HEK293 (cell line): Measurements from ENCODE around the gene SLC9A9.

ENCODE experiments used
- CTCF ChIA-PET: fragments of 350-600 bp; formaldehyde crosslinking; extraction: SDS; loops from one replicate; lab custom pipeline; 2021; ENCODE audit warnings: antibody characterized with exemption; lab: Yijun Ruan, JAX
- POLR2A ChIA-PET: fragments of 300-600 bp; formaldehyde crosslinking; extraction: SDS; loops from one replicate; lab custom pipeline; 2020; ENCODE audit warnings: antibody characterized with exemption, inconsistent platforms; lab: Yijun Ruan, JAX
- H3K27ac ChIP-seq: fragments of 200-500 bp; sonication (Bioruptor generic); 2 replicates; pipeline ENCODE4 v1.5.1; 2014; ENCODE audit warnings: low read depth, low read length, control low read depth, inconsistent platforms; ENCODE audit errors: extremely low read depth
- H3K36me3 ChIP-seq, 2 experiments: fragments of 200-500 bp in 1 of 2; sonication (Bioruptor generic) in 1 of 2; 1 replicate in 1 of 2; 2 replicates in 1 of 2; pipeline ENCODE4 v1.5.1; 2014 to 2017; ENCODE audit warnings: inconsistent platforms in 2 of 2, low read length in 2 of 2; ENCODE audit not compliant: control insufficient read depth in 2 of 2, insufficient read depth in 1 of 2
- H3K4me1 ChIP-seq: fragments of 200-500 bp; sonication (Bioruptor generic); 2 replicates; pipeline ENCODE4 v1.5.1; 2014; ENCODE audit warnings: mild to moderate bottlenecking, low read length, inconsistent platforms; ENCODE audit not compliant: control insufficient read depth, insufficient read depth
- H3K4me3 ChIP-seq: 2 replicates; pipeline ENCODE4 v1.5.1; 2011; ENCODE audit warnings: low read depth, mild to moderate bottlenecking, control low read depth, low read length, moderate library complexity
- H3K9me3 ChIP-seq: fragments of 200-500 bp; sonication (Bioruptor generic); 2 replicates; pipeline ENCODE4 v1.5.1; 2014; ENCODE audit warnings: low read depth, low read length, inconsistent platforms; ENCODE audit not compliant: control insufficient read depth, insufficient read depth
- PBX3 ChIP-seq: sonication (generic); formaldehyde crosslinking; IDR thresholded peaks from 2 replicates; pipeline ENCODE4 v1.8.1; 2022; ENCODE audit warnings: mild to moderate bottlenecking, moderate library complexity, missing genetic modification reagents
- ZIC2 ChIP-seq: fragments of 450-650 bp; formaldehyde crosslinking; IDR thresholded peaks from 2 replicates; pipeline ENCODE4 v1.5.1; 2016; ENCODE audit warnings: missing biosample characterization, missing genetic modification characterization
- ZNF114 ChIP-seq: fragments of 450-650 bp; formaldehyde crosslinking; IDR thresholded peaks from 2 replicates; pipeline ENCODE4 v1.5.0; 2017; ENCODE audit warnings: missing biosample characterization, missing genetic modification characterization
- ZNF155 ChIP-seq: fragments of 450-650 bp; formaldehyde crosslinking; IDR thresholded peaks from 2 replicates; pipeline ENCODE4 v1.5.1; 2016; ENCODE audit warnings: missing biosample characterization, missing genetic modification characterization
- ZNF16 ChIP-seq: fragments of 450-650 bp; formaldehyde crosslinking; IDR thresholded peaks from 2 replicates; pipeline ENCODE4 v1.5.1; 2016; ENCODE audit warnings: low read depth, missing biosample characterization, missing genetic modification characterization
- ZNF223 ChIP-seq: fragments of 450-650 bp; formaldehyde crosslinking; IDR thresholded peaks from 2 replicates; pipeline ENCODE4 v1.5.1; 2016; ENCODE audit warnings: missing biosample characterization, missing genetic modification characterization
- ZNF26 ChIP-seq: fragments of 450-650 bp; formaldehyde crosslinking; IDR thresholded peaks from 2 replicates; pipeline ENCODE4 v1.5.1; 2016; ENCODE audit warnings: missing biosample characterization, missing genetic modification characterization
- ZNF280C ChIP-seq: fragments of 450-650 bp; formaldehyde crosslinking; IDR thresholded peaks from 2 replicates; pipeline ENCODE4 v1.5.1; 2016; ENCODE audit warnings: missing biosample characterization, missing genetic modification characterization
- ZNF341 ChIP-seq: fragments of 450-650 bp; formaldehyde crosslinking; IDR thresholded peaks from 2 replicates; pipeline ENCODE4; 2016; ENCODE audit warnings: low read depth, missing biosample characterization, missing genetic modification characterization
- ZNF423 ChIP-seq: fragments of 450-650 bp; formaldehyde crosslinking; IDR thresholded peaks from 2 replicates; pipeline ENCODE4 v1.5.1; 2016; ENCODE audit warnings: missing biosample characterization, missing genetic modification characterization
- ZNF529 ChIP-seq: fragments of 450-650 bp; formaldehyde crosslinking; IDR thresholded peaks from 2 replicates; pipeline ENCODE4 v1.5.1; 2017; ENCODE audit warnings: missing genetic modification characterization, missing biosample characterization; ENCODE audit not compliant: insufficient replicate concordance
- ZNF549 ChIP-seq: fragments of 450-650 bp; IDR thresholded peaks from 2 replicates; pipeline ENCODE4 v1.5.1; 2018; ENCODE audit warnings: missing biosample characterization, missing genetic modification characterization, mild to moderate bottlenecking, inconsistent platforms, moderate library complexity
- ZNF560 ChIP-seq: fragments of 450-650 bp; formaldehyde crosslinking; IDR thresholded peaks from 2 replicates; pipeline ENCODE4 v1.5.1; 2017; ENCODE audit warnings: missing biosample characterization, missing genetic modification characterization, borderline replicate concordance
- ZNF585B ChIP-seq: fragments of 450-650 bp; formaldehyde crosslinking; IDR thresholded peaks from 2 replicates; pipeline ENCODE4 v1.5.1; 2016; ENCODE audit warnings: missing biosample characterization, missing genetic modification characterization
- ZNF596 ChIP-seq: fragments of 450-650 bp; IDR thresholded peaks from 2 replicates; pipeline ENCODE4 v1.5.0; 2018; ENCODE audit warnings: missing biosample characterization, mild to moderate bottlenecking, missing genetic modification characterization, moderate library complexity
- ZNF677 ChIP-seq: fragments of 450-650 bp; IDR thresholded peaks from 2 replicates; pipeline ENCODE4 v1.5.0; 2018; ENCODE audit warnings: missing biosample characterization, mild to moderate bottlenecking, missing genetic modification characterization, moderate library complexity
- ZNF747 ChIP-seq: fragments of 450-650 bp; formaldehyde crosslinking; IDR thresholded peaks from 2 replicates; pipeline ENCODE4 v1.5.1; 2016; ENCODE audit warnings: missing biosample characterization, missing genetic modification characterization
- ZNF776 ChIP-seq: fragments of 450-650 bp; formaldehyde crosslinking; IDR thresholded peaks from 2 replicates; pipeline ENCODE4 v1.5.0; 2017; ENCODE audit warnings: missing biosample characterization, missing genetic modification characterization, borderline replicate concordance
- ZNF837 ChIP-seq: fragments of 450-650 bp; formaldehyde crosslinking; IDR thresholded peaks from 2 replicates; pipeline ENCODE4 v1.5.1; 2016; ENCODE audit warnings: missing biosample characterization, missing genetic modification characterization
- TF ChIP-seq, protein P1 (sequence below): fragments of 450-650 bp; formaldehyde crosslinking; IDR thresholded peaks from 2 replicates; pipeline ENCODE4 v1.5.1; 2016; ENCODE audit warnings: missing biosample characterization, missing genetic modification characterization, borderline replicate concordance

The SLC9A9 gene

DNA sequence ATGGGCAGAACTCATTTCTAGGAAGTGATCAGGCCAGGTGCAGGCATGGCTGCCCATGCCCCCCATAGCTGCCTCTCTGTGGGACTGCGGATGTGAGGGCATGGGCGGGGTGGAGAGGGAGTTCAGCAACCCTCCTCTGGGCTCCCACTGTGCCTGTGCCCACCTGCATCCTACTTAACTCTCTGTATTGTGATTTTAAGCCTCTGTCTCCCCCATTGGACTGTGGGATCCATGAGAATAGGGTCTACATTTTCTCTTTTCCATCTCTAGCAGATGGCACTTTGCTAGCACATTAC, 534.4 kb downstream of the SLC9A9 start:
- H3K4me1 ChIP-seq: no peaks in the 10 kb centered on the region
- H3K9me3 ChIP-seq: no peaks in the 10 kb centered on the region
- POLR2A ChIA-PET: no interaction called here
- no peaks in the 10 kb centered on the region for H3K36me3 ChIP-seq
- TF ChIP-seq PBX3 (CRISPR knock-in tag): no peak
- TF ChIP-seq ZNF596 (tag by site-specific recombination): no peak
- no peak for TF ChIP-seq ZNF549 (tag by site-specific recombination)
- TF ChIP-seq, protein P1, sequence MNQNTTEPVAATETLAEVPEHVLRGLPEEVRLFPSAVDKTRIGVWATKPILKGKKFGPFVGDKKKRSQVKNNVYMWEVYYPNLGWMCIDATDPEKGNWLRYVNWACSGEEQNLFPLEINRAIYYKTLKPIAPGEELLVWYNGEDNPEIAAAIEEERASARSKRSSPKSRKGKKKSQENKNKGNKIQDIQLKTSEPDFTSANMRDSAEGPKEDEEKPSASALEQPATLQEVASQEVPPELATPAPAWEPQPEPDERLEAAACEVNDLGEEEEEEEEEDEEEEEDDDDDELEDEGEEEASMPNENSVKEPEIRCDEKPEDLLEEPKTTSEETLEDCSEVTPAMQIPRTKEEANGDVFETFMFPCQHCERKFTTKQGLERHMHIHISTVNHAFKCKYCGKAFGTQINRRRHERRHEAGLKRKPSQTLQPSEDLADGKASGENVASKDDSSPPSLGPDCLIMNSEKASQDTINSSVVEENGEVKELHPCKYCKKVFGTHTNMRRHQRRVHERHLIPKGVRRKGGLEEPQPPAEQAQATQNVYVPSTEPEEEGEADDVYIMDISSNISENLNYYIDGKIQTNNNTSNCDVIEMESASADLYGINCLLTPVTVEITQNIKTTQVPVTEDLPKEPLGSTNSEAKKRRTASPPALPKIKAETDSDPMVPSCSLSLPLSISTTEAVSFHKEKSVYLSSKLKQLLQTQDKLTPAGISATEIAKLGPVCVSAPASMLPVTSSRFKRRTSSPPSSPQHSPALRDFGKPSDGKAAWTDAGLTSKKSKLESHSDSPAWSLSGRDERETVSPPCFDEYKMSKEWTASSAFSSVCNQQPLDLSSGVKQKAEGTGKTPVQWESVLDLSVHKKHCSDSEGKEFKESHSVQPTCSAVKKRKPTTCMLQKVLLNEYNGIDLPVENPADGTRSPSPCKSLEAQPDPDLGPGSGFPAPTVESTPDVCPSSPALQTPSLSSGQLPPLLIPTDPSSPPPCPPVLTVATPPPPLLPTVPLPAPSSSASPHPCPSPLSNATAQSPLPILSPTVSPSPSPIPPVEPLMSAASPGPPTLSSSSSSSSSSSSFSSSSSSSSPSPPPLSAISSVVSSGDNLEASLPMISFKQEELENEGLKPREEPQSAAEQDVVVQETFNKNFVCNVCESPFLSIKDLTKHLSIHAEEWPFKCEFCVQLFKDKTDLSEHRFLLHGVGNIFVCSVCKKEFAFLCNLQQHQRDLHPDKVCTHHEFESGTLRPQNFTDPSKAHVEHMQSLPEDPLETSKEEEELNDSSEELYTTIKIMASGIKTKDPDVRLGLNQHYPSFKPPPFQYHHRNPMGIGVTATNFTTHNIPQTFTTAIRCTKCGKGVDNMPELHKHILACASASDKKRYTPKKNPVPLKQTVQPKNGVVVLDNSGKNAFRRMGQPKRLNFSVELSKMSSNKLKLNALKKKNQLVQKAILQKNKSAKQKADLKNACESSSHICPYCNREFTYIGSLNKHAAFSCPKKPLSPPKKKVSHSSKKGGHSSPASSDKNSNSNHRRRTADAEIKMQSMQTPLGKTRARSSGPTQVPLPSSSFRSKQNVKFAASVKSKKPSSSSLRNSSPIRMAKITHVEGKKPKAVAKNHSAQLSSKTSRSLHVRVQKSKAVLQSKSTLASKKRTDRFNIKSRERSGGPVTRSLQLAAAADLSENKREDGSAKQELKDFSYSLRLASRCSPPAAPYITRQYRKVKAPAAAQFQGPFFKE (tag by site-specific recombination): no peak
- TF ChIP-seq ZNF223 (tag by site-specific recombination): no peak
- no peak overlapping the region for H3K4me3 ChIP-seq
- H3K27ac ChIP-seq: no peak overlapping the region
- CTCF ChIA-PET: no interaction called here

GRCh38 chr3:143313025-143313892, 535.0 kb downstream of the SLC9A9 start:
- H3K4me3 ChIP-seq: no peak overlapping the region
- no peaks in the 10 kb centered on the region for H3K36me3 ChIP-seq
- ChIA-PET POLR2A (no interaction called here), CTCF (interaction anchor here (0.7 kb wide), 1 partner anchor 175 kb away, joined by 4 read pairs; no protein-coding TSS in a partner anchor)
- no peaks in the 10 kb centered on the region for H3K9me3 ChIP-seq
- H3K27ac ChIP-seq: no peak overlapping the region
- no peaks in the 10 kb centered on the region for H3K4me1 ChIP-seq
- TF ChIP-seq ZNF677: no peak
- TF ChIP-seq ZNF280C (tag by site-specific recombination): no peak
- no peak for TF ChIP-seq ZNF747 (tag by site-specific recombination)
- TF ChIP-seq ZNF341 (tag by site-specific recombination): no peak
- no peak for TF ChIP-seq ZNF837
- TF ChIP-seq ZNF155 (tag by site-specific recombination): no peak
- no peak for TF ChIP-seq ZNF423 (tag by site-specific recombination)
- TF ChIP-seq ZIC2 (tag by site-specific recombination): no peak
- no peak for TF ChIP-seq ZNF560 (tag by site-specific recombination)
- TF ChIP-seq ZNF16: no peak
- TF ChIP-seq ZNF26 (tag by site-specific recombination): no peak
- no peak for TF ChIP-seq ZNF114 (tag by site-specific recombination)
- no peak for TF ChIP-seq ZNF529 (tag by site-specific recombination)
- TF ChIP-seq ZNF776 (tag by site-specific recombination): no peak
- TF ChIP-seq PBX3 (CRISPR knock-in tag): no peak
- no peak for TF ChIP-seq ZNF585B (tag by site-specific recombination)
